K562 (cell line): ENCODE measurements around the gene FBN3. TPM values are rescaled to one million over a fixed set of nuclear protein-coding genes. Genes with fewer than 3 reads are reported as not detected.

Source experiments
- BCOR ChIP-seq: fragments of 450-650 bp; IDR thresholded peaks from 2 replicates; pipeline ENCODE4 v1.6.1; 2016
- CCNT2 ChIP-seq: IDR thresholded peaks from 2 replicates; pipeline ENCODE4 v1.6.1; 2011; ENCODE audit warnings: borderline replicate concordance, low read depth, mild to moderate bottlenecking, moderate library complexity, mixed read lengths, low read length; ENCODE audit not compliant: insufficient read length; ENCODE audit errors: extremely low read depth
- KDM1A ChIP-seq, 2 experiments: fragments of 450-650 bp; IDR thresholded peaks; 2 replicates each; pipeline ENCODE4 v1.6.1; 2016; ENCODE audit warnings: mild to moderate bottlenecking in 2 of 2
- MLLT1 ChIP-seq, 2 experiments: fragments of 450-650 bp; IDR thresholded peaks; 2 replicates each; pipeline ENCODE4 v1.6.1; 2016
- REST ChIP-seq, 2 experiments: fragments of 450-650 bp; formaldehyde crosslinking in 1 of 2; IDR thresholded peaks; 2 replicates each; pipeline versions ENCODE4 v1.4.0 to v1.6.1; 2014 to 2020; ENCODE audit warnings: mild to moderate bottlenecking in 2 of 2, borderline replicate concordance in 1 of 2, low read depth in 1 of 2
- SNAPC5 ChIP-seq: fragments of 250-450 bp; sonication (Bioruptor Pico); IDR thresholded peaks from 2 replicates; pipeline ENCODE4 v1.8.0; 2021; ENCODE audit warnings: moderate library complexity, mild to moderate bottlenecking, inconsistent platforms
- ZNF175 ChIP-seq: fragments of 200-800 bp; sonication (Bioruptor generic); IDR thresholded peaks from 2 replicates; pipeline ENCODE4 v1.6.1; 2016; ENCODE audit warnings: low read depth, mild to moderate bottlenecking, missing genetic modification characterization, missing compliant biosample characterization
- ZNF695 ChIP-seq: fragments of 450-650 bp; formaldehyde crosslinking; IDR thresholded peaks from 2 replicates; pipeline ENCODE4 v1.4.0; 2020; ENCODE audit warnings: mild to moderate bottlenecking, moderate library complexity
- polyA plus RNA-seq, 8 experiments: library from polyadenylated mRNA; depleted of rRNA in 4 of 8; stranded (reverse) in 5 of 8; unstranded in 3 of 8; fragments of >200 nt; fragmentation: Nextera tagmentation in 2 of 8; fragmentation: Illumina TruSeq in 1 of 8; extraction: Ambion mirVana in 2 of 8; extraction: Trizol in 1 of 8; gene quantifications; 2 replicates each; pipeline versions ENCODE4 v1.2.1 to v1.2.3, GENCODE V29; 2011 to 2014; ENCODE audit warnings: inconsistent platforms in 1 of 8, missing spikeins in 1 of 8
- total RNA-seq, 7 experiments: library from RNA; depleted of rRNA in 6 of 7; stranded (reverse); fragments of >200 nt in 6 of 7; fragmentation: Illumina TruSeq in 2 of 7; extraction: Trizol in 2 of 7; gene quantifications; 2 replicates each; pipeline versions ENCODE4 v1.2.1 to v1.2.3, GENCODE V29; 2011 to 2021; ENCODE audit warnings: low replicate concordance in 1 of 7

The FBN3 gene
- total and polyA plus RNA-seq, 9 of the 15 experiments (the other 6 are each of a cell fraction or from before 2014, with no cell fraction given), result under 0.01 to 0.29 (median 0.01) TPM; not detected in 4

GRCh38 chr19:8096071-8096470, 53.3 kb downstream of the FBN3 start (continued):
- TF ChIP-seq REST (IDR thresholded peaks at IDR 0.05; ENCODE audit: borderline replicate concordance) (peak; percentile 19; the same call in 1 of the 2 replicates), REST (CRISPR knock-in tag; IDR thresholded peaks at IDR 0.05; ENCODE audit: low read depth) (no peak), CCNT2 (no peak), ZNF695 (no peak), BCOR (peak; percentile 97), SNAPC5 (CRISPR knock-in tag) (no peak), MLLT1 (IDR thresholded peaks at IDR 0.05) (no peak), ZNF175 (CRISPR knock-in tag) (no peak), KDM1A (IDR thresholded peaks at IDR 0.05) (peak; percentile 72 to 89)
